ENCODE data around the gene TARBP1. TPM values are rescaled to one million over a fixed set of nuclear protein-coding genes. Genes with fewer than 3 reads are reported as not detected.

The TARBP1 gene
- total RNA-seq, 4 donors from 2014 or later, result 17.2 to 25.8 (median 18.8) TPM

DNA sequence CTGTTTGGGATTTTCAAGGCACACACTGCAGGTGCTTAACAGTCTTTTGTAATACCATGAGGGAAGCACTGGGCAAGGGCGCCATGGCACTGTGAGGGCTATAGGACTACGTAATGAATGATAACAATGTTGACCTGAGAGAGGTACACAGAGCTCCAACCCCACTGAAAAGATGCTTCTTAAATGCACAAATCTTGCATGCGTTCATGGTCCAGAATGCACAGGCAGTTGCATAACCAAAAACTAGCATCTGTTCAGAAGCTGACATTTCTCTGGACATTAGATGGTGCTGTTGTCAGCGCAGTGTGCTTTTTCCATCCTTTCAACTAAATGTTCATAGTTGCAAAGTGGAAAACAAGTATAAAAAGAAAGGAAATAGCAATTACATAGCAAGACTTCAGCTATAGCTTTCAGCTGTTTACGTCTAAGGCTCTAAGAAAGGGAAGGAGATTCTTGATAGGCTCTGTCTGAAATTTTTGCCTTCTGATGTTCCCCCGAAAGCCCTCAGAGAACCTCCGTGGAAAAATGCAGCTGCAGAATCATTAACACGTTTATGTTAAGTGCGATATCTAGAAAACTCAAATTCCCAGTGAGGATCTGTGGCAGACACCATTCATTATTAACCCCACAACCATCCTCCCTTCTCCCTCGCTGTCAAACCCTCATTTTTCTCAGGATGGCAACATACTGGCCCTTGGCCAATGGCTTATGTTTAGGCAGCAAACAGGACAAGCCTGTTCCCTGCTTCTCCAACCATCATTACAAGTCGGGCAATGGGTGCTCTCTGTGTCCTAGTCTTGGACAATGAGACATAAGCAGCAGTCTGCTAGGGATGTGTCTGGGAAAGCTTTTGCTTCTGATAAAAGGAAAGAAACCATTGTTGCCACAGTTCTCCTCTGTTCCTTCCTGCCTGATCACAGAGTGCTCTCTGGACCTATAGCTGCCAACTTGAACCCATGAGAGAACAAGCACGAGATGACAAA is 8.2 kb upstream of the TARBP1 start:
- TF ChIP-seq CTCF (IDR thresholded peaks at IDR 0.05; ENCODE audit: low read depth), result no peak

DNA sequence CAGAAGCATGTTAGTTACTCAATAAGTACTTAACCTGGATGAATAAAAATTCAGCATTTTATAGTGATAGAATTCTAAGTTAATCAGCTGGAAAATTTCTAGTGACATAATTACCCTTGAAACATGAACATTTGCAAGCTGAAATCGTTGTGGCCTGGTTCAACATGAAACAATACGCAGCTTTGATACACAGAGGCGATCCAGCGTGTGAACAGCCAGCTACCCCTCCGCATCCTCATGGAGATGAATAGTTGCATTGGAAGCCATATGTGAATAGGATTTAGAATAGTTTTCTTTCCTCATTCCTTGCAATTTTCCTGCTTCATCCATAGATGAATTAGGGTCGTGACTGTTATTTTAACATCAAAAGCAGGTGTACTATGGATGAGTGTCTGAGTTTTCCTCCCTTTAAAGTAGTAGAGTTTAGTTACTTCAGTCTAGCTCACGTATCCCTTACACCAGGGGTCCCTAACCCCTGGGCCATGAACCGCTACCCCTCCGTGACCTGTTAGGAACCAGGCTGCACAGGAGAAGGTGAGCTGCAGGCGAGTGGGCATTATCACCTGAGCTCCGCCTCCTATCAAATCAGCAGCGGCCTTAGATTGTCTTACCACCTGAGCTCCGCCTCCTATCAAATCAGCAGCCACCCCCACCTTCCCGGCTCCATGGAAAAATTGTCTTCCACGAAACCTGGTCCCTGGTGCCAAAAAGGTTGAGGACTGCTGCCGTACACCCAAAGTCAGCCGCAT is 6.2 kb upstream of the TARBP1 start:
- TF ChIP-seq CTCF (IDR thresholded peaks at IDR 0.05; ENCODE audit: low read depth), result no peak

DNA sequence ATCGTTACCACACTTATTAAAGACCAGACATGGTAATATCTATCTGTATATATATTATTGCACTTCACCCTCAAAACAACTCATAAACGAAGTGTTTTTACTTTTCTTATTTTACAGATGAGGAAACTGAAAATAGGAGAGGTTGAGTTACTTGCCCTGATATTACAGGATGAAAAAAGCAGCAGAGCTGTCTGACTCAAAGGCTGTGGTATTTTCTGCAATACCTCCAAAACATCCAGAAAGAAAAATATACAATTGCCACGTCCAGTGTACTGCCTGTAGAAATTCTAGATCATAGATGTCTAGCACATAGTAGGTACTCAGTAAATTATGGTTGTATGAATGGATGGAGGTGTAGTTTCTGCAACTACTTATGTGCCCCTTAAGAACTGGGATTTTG is 5.2 kb upstream of the TARBP1 start:
- TF ChIP-seq CTCF (IDR thresholded peaks at IDR 0.05; ENCODE audit: low read depth), result no peak

DNA sequence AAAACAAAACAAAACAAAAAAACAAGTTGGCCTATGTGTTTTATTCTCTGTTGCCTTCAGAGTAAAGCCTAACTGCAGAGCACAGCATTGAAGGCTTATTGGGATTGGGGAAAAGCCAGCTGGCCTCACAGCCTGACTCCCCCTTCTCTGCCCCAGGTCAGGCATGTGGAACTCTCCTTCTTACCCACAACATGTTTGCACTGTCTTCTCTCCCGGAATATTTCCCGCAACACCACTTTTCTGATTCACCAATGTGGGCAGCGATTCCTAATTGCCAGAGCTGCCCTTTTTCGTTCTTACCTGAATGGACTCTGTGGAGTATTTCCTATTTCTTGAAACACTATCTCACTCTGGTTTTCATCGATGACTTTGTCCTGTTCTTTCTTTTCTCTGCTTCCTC is 2.8 kb upstream of the TARBP1 start:
- no peak for TF ChIP-seq CTCF (IDR thresholded peaks at IDR 0.05; ENCODE audit: low read depth)

DNA sequence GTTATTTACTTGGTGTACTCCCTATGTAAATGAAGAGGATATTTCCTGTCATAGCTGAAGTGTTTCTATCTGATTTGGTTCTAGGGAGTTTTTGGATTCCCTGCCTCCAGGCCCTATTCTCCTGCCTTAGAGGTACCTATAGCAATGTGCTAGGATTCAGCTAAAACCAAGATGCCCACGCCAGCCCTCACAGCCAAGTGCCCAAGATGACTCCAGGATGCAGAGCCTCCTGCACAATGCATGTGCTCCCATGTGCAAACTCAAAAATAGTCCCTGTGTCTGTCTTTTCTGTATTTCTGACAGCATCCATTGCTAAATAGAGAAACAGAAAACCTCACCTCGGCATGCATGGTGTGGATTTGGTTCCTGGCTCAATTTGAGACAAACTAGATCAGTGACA is 887 bp upstream of the TARBP1 start:
- TF ChIP-seq CTCF (IDR thresholded peaks at IDR 0.05; ENCODE audit: low read depth), result no peak

- TF ChIP-seq CTCF (IDR thresholded peaks at IDR 0.05; ENCODE audit: low read depth), result no peak
These were observed 256 bp upstream of the TARBP1 start for GRCh38 chr1:234479310-234479559.

DNA sequence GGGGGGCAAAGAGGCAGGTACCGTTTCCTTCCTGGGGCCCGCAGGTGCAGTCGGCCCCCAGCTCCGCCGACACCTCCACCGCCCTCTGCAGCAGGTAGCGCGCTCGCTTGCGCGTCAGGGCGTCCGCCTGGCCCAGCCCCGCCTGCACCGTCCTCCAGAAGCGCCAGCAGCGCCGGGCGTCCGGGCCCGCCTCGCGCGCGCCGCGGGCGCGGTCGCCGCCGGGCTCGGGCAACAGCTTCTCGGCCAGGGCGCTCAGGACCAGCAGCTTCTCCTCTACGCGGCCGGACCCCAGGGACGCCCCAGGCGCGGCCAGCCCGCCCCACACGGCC is 863 bp downstream of the TARBP1 start:
- no peak for TF ChIP-seq CTCF (IDR thresholded peaks at IDR 0.05; ENCODE audit: low read depth)
